Heart left ventricle (tissue), 13 donors: ENCODE measurements around the gene AP1M2.

Source experiments
- CTCF ChIP-seq, 12 donors: fragments of 200-600 bp; sonication (generic) in 4 of 12; IDR thresholded peaks; one replicate each; pipeline versions ENCODE4 v1.5.0 to v1.8.0; 2018 to 2022; ENCODE audit warnings: antibody characterized with exemption in 12 of 12, mild to moderate bottlenecking in 5 of 12
- POLR2A ChIP-seq, 2 donors: fragments of 450-650 bp; IDR thresholded peaks; one replicate each; pipeline ENCODE4 v1.6.1; 2017; ENCODE audit warnings: antibody characterized with exemption in 2 of 2, mild to moderate bottlenecking in 2 of 2, moderate library complexity in 2 of 2
- donor health status: ischemic (EF 13 %, LVEDD 7.1; RV severe dilation, severe dysfunction).
- donor health status: DM: no; HTN: yes; CAD: no.
- donor health status: DM: no; HTN: no; CAD: no.
- donor health status: ischemic (EF 25% LVEDD 6.9; RV normal size, moderate dysfunction).
- donor health status: ischemic (EF 25% LVEDD 5.7; RV mildly dilated, moderate dysfunction).
- donor health status: ischemic (EF 35%, LVEDD 5.7; RV mildly dilated, moderate dysfunction).
- donor health status: nonischemic (EF 11% LVEDD 7.7; RV severe dilation, severe dysfunction).
- donor health status: DM: yes; HTN: yes; CAD: no.
- donor health status: PGD.
- donor health status: ischemic (EF 29% LVEDD 5.4; RV normal size, mild dysfunction).
- donor health status: nonischemic (EF 23%, LVEDD 6.1; RV moderate dilation, normal function).

GRCh38 chr19:10604460-10604980 is 17.4 kb upstream of the AP1M2 start:
- TF ChIP-seq CTCF (IDR thresholded peaks at IDR 0.05): no peak
- no peak for TF ChIP-seq POLR2A (IDR thresholded peaks at IDR 0.05)
